K562 (cell line): ENCODE data around the gene NRXN3.

Experiments used
- IRF1 ChIP-seq: sonication (generic); formaldehyde crosslinking; IDR thresholded peaks from 2 replicates; pipeline ENCODE4 v1.8.0; 2022; ENCODE audit warnings: missing genetic modification reagents, mild to moderate bottlenecking, borderline replicate concordance
- KAT2B ChIP-seq: IDR thresholded peaks from one replicate; pipeline ENCODE4 v1.6.1; 2012; ENCODE audit warnings: low read depth, mild to moderate bottlenecking, control low read depth, inconsistent platforms, low read length, moderate library complexity
- NRF1 ChIP-seq, 2 experiments: fragments of 450-650 bp; IDR thresholded peaks in 1 of 2; conservative IDR thresholded peaks in 1 of 2; 2 replicates each; pipeline ENCODE4 v1.6.1; 2014; ENCODE audit warnings: mild to moderate bottlenecking in 2 of 2
- PATZ1 ChIP-seq: fragments of 250-450 bp; sonication (Bioruptor Pico); IDR thresholded peaks from 2 replicates; pipeline ENCODE4 v1.5.0; 2020; ENCODE audit warnings: mild to moderate bottlenecking, borderline replicate concordance
- PRMT5 ChIP-seq: sonication (generic); formaldehyde crosslinking; IDR thresholded peaks from 2 replicates; pipeline ENCODE4 v1.5.0; 2020; ENCODE audit warnings: missing genetic modification reagents
- RCOR1 ChIP-seq, 2 experiments: IDR thresholded peaks; 2 replicates each; pipeline ENCODE4 v1.6.1; 2012; ENCODE audit warnings: low read depth in 2 of 2, low read length in 2 of 2, borderline replicate concordance in 1 of 2, improper control_type of control experiment in 1 of 2
- REST ChIP-seq, 2 experiments: fragments of 450-650 bp; formaldehyde crosslinking in 1 of 2; IDR thresholded peaks; 2 replicates each; pipeline versions ENCODE4 v1.4.0 to v1.6.1; 2014 to 2020; ENCODE audit warnings: mild to moderate bottlenecking in 2 of 2, borderline replicate concordance in 1 of 2, low read depth in 1 of 2
- SIN3A ChIP-seq, 2 experiments: fragments of 150-350 bp in 1 of 2; IDR thresholded peaks; 2 replicates each; pipeline ENCODE4 v1.6.1; 2011 to 2016; ENCODE audit warnings: borderline replicate concordance in 2 of 2, low read depth in 2 of 2, low read length in 2 of 2, mild to moderate bottlenecking in 2 of 2, moderate library complexity in 2 of 2; ENCODE audit not compliant: control insufficient read depth in 1 of 2
- THRA ChIP-seq: fragments of 450-650 bp; IDR thresholded peaks from 2 replicates; pipeline ENCODE4 v1.6.1; 2017; ENCODE audit warnings: mild to moderate bottlenecking, moderate library complexity

GRCh38 chr14:79652513-79653307 is 1482.5 kb downstream of the NRXN3 start:
- no peak for TF ChIP-seq RCOR1 (IDR thresholded peaks at IDR 0.05; ENCODE audit: borderline replicate concordance in 1 of 2, low read depth in 2 of 2, low read length in 2 of 2)
- TF ChIP-seq IRF1 (CRISPR knock-in tag) = no peak
- TF ChIP-seq SIN3A (IDR thresholded peaks at IDR 0.05; ENCODE audit: borderline replicate concordance in 2 of 2, control insufficient read depth in 1 of 2, low read depth in 2 of 2, low read length in 2 of 2) = no peak
- no peak for TF ChIP-seq REST (IDR thresholded peaks at IDR 0.05; ENCODE audit: borderline replicate concordance)
- TF ChIP-seq REST (CRISPR knock-in tag; IDR thresholded peaks at IDR 0.05; ENCODE audit: low read depth) = no peak
- no peak for TF ChIP-seq PATZ1 (CRISPR knock-in tag)
- no peak for TF ChIP-seq PRMT5 (CRISPR knock-in tag)
- TF ChIP-seq THRA = no peak
- no peak for TF ChIP-seq KAT2B
- no peak for TF ChIP-seq NRF1 (conservative IDR thresholded peaks at IDR 0.05 in 1 of 2, IDR thresholded peaks at IDR 0.05 in 1 of 2)
